NCI-H510A treated with DMSO at 0.1 percent for 48 hours (cell line): ENCODE measurements around the gene ABTB1.
A peak's percentile ranks its signal among the peaks of the same experiment; 100 is the strongest.

Experiments
- DNase-seq: peaks from one replicate; lab custom pipeline; 2025; lab: John Stamatoyannopoulos, UW

Gene ABTB1

DNA sequence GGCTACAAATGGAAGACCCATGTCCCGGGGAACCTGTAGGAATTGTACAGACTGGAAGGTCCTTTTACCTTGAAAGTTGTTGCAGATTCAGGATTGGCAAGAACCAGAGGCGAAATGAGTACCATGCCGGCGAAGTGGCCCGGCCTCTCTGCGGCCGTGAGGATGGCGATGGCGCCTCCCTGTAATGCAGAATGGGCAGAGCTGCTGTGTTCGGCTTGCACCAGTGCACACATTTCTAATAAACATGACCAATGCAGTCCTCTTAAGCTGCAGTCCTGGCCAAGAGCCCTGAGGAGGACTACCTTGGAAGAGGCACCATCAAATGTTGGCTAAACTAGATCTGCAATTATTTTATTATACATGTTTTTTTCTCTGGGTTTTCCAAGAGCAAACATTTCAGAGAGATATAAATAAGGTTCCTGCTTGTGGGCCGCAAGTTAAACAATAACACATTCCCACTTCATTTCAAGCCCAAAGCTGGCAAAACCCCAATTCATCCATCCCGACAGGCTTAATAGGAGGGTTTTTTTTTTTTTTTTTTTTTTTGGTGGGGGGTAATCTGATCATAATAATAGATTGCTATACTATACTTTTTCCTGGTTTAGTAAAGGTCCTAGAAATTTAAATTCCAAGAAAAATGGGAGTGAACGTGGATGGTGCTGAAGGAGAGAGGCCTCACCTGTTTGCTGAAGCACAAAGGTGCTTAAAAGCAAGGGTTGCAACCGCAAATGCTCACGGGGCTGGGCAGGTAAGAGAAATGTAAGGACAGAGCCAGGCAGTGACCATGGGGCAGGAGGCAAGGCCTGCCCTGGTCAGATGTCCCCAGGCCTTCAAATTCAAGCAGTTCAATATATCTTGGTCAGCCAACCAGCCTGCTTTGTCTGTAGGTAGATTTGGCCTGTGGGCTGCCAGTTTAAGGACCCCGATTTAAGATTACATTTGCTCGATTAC lies 48.5 kb downstream of the ABTB1 start:
- DNase-seq = no peak

DNA sequence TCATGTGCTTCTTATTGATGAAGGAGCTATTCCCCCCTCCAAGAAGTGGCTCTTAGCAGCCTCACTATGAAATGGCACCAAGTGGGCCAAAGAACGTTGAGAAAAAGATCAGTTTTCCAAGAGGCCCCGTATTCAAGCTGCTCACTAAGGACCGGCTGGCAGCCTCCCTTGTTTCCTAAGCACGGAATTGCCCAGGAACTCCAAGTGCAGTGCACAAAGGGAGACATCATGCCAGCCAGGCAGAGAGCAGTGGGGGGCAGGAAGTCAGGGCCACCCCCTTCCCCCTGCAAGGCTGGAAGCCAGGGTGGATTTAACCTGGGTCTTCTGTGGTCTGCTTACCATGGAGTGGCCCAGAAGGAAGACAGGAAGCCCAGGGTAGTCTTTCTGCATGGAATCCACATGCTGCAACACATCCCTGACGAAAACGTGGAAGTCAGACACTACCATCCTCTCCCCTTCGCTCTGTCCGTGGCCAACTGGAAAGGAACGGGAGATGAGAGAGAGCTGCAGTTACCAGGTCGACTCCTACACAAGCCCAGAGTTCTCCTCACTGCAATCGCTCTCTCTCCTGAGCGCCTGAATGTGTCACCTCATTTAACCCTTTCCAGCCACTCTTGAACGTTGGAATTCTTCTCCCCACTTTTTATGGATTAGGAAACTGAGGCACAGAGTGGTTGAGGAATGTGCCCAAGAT lies 49.5 kb downstream of the ABTB1 start:
- no peak for DNase-seq

DNA sequence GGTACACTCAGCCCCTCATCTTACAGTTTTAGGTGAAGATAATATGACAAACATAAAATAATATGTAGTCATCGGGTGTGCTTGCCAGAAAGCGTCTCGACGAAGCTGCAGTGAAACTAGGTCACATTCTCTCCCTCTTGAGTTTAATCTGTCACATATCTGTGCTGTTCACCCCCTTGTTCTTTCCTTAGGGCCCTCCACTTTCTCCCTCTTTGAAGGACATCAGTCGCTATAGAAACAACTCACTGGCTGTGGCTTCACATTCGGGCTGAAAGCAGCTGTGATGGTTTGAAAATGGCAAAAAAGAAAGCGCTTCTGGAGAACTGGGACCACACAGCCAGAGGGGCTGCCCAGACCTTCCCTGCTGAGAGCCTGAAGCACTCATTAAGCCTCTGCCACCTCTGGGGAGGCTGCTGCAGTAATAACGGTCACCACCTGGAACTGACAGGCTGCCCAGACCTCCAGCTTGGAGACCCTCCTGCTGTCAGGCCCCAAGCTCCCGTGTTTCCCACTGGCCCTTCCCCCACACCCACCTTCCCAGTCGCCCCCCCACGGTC lies 50.3 kb downstream of the ABTB1 start:
- no peak for DNase-seq

DNA sequence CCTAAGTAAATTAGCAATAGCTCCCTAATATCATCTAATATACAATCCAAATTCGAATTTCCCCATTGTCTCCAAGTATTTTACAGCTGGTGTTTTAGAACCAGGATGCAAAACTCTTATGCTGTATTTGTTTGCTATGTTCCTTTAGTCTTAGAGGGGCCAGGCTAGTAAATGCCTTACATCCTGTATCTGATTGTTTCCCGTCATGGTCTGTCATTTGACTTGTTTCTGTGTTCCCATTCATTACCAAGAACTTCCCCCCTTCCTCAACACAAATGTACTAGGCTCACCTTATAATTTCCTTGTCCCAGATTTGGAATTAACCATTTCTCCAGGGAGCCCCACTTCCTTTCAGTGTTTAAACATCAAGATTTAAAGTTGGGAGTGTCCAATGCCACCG lies 54.1 kb downstream of the ABTB1 start:
- no peak for DNase-seq

DNA sequence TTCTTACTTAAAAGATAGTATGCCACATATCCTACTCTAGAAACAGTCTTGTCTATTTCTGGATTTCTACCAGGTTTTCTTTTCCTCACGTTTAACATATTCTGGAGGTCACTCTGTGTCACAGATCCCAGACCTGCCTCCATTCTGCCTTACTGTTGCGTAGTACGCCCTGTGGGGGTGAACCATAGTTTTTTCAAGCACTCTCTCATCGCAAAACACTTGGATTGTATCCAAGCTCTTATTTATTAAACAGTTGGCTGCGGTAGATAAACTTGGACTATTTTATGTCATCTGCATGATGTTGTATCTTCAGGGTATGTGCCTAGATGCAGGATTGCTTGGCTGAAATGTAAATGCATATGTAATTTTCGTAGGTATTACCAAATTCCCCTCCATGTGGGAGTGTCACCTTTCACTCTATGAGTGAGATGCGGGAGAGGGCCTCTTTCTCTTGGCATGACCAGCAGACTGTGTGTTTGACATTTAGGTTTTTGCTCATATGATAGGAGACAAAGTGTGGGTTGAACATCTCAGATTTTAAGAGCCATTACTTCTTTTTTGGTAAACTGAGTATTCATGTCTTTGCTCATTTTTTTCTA lies 55.8 kb downstream of the ABTB1 start:
- DNase-seq = peak; percentile 14

DNA sequence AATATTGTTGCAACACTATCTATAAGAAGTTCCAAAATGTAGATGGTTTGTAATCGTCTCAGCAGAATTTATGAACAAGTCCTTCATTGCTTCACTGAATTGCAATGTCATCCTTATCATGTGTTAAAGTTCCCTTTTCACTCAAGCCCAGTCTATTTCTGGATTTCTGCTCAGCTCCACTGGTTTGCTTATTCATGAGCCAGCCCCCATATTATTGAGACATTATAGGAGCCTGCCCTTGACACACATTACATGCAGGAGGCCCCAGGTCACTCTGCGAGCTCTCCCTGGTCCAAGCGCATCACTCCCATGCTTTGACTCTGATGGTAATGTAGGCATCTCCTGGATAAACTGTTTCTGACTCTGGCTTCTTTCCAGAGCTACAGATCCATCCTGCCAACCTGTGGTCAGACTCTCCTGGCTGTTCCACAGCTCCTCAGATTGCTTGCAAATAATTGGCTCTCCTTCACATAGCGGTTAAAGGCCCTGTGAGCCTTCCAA lies 56.9 kb downstream of the ABTB1 start:
- DNase-seq = no peak

DNA sequence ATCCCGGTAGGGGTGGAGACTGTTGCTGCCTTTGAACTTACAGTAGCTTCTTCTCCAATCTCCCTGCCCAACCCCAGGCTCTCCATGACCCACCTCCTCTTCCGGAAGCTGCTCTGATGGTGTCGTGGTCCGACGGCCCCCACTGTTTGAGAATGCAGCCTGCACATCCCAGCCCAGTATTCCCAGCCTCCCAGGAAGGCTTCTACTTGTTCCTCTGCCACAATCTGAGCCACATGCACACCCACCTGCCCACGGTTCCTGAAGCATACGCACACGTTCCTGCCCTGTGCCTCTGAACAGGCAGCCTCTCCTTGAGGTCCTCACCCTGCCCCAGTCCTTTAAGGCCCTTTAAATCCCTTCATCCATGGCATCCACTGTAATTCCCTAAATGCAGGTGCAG lies 57.4 kb downstream of the ABTB1 start:
- no peak for DNase-seq
